Cerebellar cortex (tissue), 1 donor: ENCODE data around the gene ASCC2.
"Not testable (repeated sequence)": the region's sequence is repeated elsewhere in the genome, so short reads cannot be mapped to it uniquely, and the experiment has no call there.

Experiments
- DNase-seq: peaks from one replicate; pipeline ENCODE4 v3.0.0-alpha.2; 2015; ENCODE audit warnings: low spot score

Gene ASCC2

DNA sequence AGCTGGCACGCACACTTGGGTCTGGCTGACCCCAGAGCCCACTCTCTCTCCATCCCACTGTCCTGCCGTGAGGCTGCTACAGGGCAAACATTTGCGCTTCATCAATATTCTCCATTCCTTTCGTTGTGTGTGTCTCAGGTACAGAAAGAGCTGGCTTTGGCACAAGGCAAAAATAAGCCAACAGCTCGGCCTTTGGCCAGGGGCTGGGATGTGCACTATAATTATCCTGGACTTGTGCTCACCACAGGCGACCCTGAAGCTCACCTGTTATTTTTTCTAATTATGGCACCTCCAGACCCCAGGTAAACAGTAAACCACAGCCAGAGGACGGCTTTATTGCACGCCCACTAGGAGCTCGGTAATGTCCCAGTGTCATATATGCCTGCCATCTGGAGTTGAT lies 82.2 kb downstream of the ASCC2 start:
- peak; percentile 62 for DNase-seq

DNA sequence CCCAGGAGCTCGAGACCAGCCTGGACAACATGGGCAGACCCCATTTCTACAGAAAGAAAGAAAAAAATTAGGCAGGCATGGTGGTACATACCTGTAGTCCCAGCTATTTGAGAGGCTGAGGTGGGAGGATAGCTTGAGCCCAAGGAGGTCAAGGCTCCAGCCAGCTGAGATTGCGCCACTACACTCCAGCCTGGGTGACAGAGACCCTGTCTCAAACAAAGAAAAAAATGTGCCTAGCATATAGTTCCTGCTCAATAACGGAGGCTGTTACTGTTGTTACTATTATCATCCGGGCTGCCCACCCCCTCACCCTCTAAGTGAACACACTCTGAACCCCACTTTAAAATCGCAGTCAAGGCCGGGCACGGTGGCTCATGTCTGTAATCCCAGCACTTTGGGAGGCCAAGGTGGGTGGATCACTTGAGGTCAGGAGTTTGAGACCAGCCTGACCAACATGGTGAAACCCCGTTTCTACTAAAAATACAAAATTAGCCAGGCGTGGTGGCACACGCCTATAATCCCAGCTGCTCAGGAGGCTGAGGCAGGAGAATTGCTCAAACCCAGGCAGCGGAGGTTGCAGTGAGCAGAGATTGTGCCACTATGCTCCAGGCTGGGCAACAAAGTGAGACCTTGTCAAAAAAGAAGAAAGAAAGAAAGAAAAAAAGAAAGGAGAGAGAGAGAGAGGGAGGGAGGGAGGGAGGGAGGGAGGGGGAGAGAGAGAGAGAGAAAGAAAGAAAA lies 83.2 kb downstream of the ASCC2 start:
- not testable (repeated sequence) for DNase-seq

DNA sequence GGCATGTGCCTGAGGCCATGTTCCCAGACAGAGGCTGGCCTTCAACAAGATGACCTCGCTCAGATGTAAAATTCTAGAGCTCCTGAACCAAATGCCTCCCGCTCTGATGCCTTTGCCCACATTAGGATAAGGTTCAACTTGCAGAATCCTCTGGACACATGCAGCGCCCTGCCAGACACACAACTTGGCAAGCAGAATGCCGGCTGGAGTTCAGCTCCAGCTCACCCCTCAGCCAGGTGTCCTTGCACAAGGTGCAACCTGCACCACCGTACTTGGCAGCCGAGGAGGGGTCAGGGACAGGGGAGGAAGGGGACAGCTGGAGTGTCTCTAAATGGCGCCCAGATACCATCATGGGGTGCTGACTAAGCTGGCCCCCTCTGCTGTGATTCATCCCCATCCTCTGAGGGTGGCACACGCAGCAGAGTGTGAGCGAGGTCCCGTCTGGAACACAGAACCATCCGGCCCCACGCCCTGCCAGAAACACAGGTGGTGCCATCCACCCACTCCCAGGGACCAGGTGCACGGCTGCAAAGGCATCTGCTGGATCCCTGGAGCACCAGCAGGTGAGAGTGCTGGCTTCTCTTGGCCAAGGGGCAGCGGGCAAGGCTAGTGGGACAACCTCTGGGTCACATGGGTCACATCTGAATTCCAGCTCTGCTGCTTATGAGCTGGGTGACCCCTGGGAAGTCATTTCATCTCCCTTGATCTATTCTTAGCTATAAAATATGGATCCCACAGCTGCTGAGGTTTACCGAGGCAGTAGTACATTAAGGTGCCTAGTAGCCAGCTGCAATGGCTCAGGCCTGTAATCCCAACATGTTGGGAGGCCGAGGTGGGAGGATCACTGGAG lies 84.0 kb downstream of the ASCC2 start:
- DNase-seq: no peak

DNA sequence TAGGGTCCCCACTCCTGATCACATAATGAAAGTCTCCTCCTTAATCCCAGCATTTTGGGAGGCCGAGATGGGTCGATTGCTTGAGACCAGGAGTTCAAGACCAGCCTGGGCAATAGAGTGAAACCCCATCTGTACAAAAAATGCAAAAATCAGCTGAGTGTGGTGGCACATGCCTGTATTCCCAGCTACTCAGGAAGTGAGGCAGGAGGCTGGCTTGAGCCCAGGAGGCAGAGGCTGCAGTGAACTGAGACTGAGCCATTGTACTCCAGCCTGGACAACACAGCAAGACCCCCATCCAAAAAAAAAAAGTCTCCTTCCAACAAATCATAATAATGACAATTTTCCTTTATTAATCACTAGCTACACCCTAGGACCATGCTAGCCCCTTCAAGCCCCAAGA lies 86.4 kb downstream of the ASCC2 start:
- no peak for DNase-seq

DNA sequence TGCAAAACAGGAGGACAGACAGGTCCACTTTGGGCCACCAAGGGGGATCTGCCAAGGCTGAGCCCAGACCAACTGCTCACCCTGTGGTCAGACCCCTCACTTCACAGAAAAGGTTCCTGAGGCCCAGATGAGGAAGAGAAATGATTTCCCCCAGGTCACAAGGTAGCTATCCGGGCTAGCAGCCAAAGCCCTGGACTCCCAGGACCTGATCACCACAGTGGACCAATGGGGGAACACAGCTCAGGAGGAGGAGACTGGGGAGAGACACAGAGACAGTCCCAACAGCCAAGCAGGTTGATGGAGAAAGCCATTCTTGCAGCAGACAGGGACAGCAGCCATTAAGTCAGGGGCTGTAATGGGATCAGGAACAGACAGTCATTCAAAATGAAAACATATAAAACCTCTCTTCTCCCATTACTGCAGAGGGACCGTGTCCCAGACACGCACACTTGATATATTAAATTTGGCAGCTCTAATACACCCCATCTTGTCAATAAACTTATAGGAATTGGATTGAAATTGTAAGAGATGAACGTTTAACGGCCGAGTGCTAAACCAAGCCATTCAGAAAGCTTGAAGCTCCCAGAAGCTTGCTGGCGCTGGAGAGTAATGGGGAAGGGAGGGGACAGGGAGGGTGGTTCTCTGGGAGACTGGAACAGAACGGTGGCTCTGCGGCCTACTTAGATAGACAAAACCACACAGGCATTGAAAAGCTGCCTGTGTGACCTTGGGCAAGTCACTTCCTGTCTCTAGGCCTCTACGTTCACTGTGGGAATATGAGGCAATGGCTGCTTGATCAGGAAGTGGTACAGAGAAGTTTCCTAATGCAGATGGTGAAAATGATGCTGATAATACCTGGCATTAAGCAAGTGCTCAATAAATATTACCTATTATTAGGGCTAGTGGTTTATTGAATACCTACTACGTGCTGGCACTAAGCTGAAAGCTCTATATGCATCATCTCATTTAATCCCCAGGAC lies 87.2 kb downstream of the ASCC2 start:
- DNase-seq: no peak

DNA sequence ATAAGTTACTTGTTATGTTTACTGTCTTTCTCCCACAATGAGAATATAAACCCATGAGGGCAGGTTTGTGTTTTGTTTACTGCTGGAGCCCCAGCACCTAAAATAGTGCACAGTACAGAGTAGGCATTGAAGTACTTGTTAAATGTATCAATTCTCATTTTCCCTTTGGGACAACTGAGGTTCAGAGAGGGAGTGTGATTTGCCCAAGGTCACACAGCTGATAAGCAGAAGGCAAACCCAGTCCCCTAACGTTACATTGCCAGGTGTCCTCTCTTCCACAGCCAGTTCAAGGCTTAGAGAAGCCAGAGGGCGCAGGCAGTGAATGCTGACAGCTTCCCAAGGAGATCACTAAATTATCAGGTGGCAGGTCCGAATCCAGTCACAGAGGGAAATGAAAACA lies 88.0 kb downstream of the ASCC2 start:
- DNase-seq: no peak

DNA sequence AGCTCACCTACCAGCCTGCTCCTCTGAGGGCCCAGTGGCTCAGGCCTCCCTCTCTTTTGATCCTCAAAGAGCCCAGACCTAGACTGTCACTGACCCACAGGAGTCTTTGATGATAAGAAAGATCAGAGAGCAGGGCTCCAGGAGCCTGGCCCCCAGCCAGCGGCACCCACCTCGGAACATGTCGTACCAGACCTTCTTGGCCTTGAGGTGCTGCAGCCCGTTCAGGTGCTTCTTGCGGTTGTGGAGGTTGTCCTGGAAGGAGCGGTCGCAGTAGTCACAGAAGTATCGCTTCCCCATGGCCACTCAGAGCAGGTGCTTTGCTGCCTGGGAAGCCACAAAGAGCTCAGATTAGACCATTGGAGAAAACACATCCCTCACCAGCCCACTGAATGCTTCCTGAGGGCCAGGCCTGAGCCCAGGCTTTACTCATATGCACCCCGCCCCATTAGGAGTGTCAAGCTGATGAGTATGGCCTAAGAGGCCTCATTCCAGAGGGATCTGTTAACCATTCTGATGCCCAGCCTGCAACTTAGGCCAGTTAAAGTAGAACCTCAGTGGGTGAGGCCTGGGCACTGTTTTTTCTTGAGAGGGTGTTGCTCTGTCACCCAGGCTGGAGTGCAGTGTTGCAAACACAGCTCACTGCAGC lies 89.7 kb downstream of the ASCC2 start:
- DNase-seq: no peak

DNA sequence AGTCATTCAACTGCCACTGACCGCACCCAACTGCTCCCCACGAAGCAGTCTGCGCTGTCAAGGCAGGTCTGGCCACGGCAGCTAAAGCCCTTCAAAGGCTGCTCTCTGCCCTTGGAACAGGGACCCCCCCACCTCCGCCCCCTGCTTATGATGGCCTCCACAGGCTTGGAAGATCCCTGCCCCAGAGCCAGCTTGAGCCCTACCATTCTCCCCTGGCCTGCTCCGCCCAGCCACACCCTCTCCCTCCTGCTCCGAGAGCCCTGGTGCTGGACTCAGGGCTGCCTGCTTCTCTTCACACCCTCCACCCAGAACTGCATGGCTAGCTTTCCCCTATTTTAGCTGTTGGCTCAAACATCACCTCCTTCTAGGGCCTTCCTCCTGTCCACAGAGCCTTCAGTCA lies 90.2 kb downstream of the ASCC2 start:
- no peak for DNase-seq

DNA sequence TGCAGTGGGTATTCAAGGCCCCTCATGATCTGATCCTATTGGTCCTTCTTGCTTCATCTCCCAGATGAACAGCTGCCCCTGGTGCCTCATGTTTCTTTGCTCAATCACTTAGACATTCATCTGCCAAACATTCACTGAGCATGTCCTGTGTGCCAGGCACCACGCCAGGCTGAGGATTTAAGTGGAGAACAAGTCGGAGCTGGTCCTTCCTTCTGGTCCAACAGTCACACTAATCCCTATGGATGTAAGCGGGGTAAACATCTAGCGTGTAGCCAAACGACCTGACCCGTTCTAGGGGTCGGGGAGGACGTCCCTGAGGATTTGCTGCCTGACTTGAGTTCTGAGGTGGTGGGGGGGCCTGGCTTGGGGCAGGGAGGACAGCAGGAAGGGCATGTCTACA lies 93.2 kb downstream of the ASCC2 start:
- DNase-seq: no peak

DNA sequence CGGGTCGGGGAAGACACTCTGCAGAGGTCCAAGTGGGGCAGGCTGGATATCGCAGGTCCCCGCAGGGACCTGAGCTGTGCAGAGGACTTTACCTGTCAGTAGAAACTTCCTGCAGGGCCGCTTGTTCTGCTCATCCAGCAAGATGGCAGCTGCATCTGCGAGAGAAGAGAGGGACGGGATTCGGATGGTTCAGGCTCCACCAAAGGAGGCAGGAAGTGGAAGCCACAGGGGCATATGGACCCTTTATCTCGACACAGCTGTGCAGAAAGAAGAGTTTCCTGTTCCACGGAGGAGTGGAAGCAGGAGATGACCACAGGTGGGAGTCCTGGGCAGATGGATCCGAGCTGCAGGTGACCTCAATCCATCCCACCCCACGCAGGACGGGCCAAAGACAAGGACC lies 95.7 kb downstream of the ASCC2 start:
- no peak for DNase-seq

DNA sequence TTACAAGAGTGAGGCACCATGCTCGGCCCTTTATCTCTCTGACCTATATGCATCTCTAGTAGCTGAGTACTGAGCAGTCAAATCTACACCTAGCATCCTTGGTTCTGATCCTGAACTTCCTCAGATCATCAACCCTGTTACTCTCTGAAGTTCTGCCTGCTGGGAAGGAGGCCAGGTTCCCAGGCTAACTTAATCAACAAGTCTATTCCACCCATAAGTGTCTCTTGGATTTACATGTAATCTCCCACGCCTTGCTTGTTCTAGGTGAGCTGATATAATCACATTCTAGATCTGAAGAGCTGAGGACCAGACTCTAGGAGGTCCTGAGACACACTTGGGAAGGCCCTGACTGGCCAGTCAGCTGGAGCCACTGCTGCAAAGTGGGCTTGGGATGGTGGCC lies 96.1 kb downstream of the ASCC2 start:
- no peak for DNase-seq

DNA sequence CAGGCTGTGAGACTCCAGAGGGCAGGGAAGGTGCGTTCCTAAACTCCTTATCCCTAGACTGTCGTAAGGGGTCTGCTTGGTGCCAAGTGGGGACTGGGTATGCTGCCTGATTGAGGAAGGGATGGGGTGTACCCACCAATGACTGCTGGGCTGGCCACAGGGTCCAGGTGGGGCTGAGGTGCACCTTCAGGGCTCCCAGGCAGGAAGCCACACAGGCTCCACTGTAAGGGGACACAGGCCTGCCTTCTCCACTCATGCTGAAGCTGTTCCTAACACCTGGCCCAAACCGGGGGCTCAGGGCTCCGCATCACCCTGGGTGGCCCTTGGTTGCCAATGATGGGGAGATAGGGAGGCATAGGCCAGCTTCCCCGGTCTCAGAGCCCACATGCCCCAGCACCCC lies 97.9 kb downstream of the ASCC2 start:
- no peak for DNase-seq

DNA sequence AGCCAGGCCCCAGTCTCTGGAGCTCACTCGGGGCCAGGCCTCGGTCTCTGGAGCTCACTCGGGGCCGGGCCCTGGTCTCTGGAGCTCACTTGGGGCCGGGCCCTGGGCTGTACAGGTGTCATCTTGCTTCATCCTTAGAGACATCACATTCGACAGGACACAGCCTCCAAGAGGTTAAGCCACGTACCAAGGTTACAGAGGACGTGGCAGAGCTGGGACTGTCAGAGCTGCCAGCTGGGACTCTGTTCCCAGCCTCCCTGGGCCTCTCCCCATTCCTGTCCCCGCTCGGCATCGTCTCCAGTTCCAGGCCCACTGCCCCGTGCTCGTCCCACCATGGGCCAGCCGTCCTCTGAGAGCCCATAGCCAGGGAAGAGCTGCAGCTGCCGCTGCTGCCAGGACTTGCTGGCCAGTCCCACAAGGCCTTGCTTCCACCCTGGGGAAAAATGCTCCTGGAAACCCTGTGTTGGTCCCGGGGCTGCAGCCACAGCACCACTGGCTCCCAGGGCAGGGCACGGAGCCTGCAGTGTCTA lies 98.7 kb downstream of the ASCC2 start:
- no peak for DNase-seq
